GM19395 (cell line): Measurements from ENCODE around the gene EIF5AL1.
"Not testable (repeated sequence)": the region's sequence is repeated elsewhere in the genome, so short reads cannot be mapped to it uniquely, and the experiment has no call there.

ENCODE experiments used
- ATAC-seq: cut with Tn5 transposase; IDR thresholded peaks from one replicate; pipeline ENCODE4 v1.9.1; 2021; ENCODE audit warnings: mild to moderate bottlenecking, moderate library complexity; ENCODE audit not compliant: unreplicated experiment

The EIF5AL1 gene

GRCh38 chr10:79487296-79488194, 24.8 kb upstream of the EIF5AL1 start:
- peak; percentile 78 for ATAC-seq

GRCh38 chr10:79488336-79488735, 24.0 kb upstream of the EIF5AL1 start:
- ATAC-seq = no peak

GRCh38 chr10:79488870-79489269, 23.5 kb upstream of the EIF5AL1 start:
- ATAC-seq = no peak

- no peak for ATAC-seq
Measured at GRCh38 chr10:79490400-79491142, 21.8 kb upstream of the EIF5AL1 start.

- ATAC-seq = no peak
Measured at GRCh38 chr10:79491143-79491835, 21.0 kb upstream of the EIF5AL1 start.

- no peak for ATAC-seq
Measured at GRCh38 chr10:79492256-79492655, 20.1 kb upstream of the EIF5AL1 start.

- no peak for ATAC-seq
Measured at GRCh38 chr10:79492839-79493238, 19.5 kb upstream of the EIF5AL1 start.

GRCh38 chr10:79493806-79494205, 18.5 kb upstream of the EIF5AL1 start:
- ATAC-seq = no peak

GRCh38 chr10:79494871-79495705, 17.2 kb upstream of the EIF5AL1 start:
- no peak for ATAC-seq

- no peak for ATAC-seq
Measured at GRCh38 chr10:79495791-79496190, 16.5 kb upstream of the EIF5AL1 start.

GRCh38 chr10:79496896-79497295, 15.4 kb upstream of the EIF5AL1 start:
- ATAC-seq = no peak

GRCh38 chr10:79498291-79498829, 14.0 kb upstream of the EIF5AL1 start:
- ATAC-seq = no peak

- ATAC-seq = no peak
Measured at GRCh38 chr10:79502561-79503309, 9.6 kb upstream of the EIF5AL1 start.

- not testable (repeated sequence) for ATAC-seq
Measured at GRCh38 chr10:79503787-79504186, 8.5 kb upstream of the EIF5AL1 start.

GRCh38 chr10:79504483-79504882, 7.8 kb upstream of the EIF5AL1 start:
- ATAC-seq = not testable (repeated sequence)

- ATAC-seq = not testable (repeated sequence)
Measured at GRCh38 chr10:79505328-79505727, 7.0 kb upstream of the EIF5AL1 start.

- ATAC-seq = peak; percentile 59
Measured at GRCh38 chr10:79505829-79506228, 6.5 kb upstream of the EIF5AL1 start.

GRCh38 chr10:79507440-79508167, 4.7 kb upstream of the EIF5AL1 start:
- ATAC-seq = no peak

GRCh38 chr10:79508245-79508644, 4.1 kb upstream of the EIF5AL1 start:
- not testable (repeated sequence) for ATAC-seq
